ENCODE results near the gene ACSS2. TPM values are rescaled to one million over a fixed set of nuclear protein-coding genes. Genes with fewer than 3 reads are reported as not detected.

ACSS2 gene
- total RNA-seq, 1 donor from 2014 or later = 8.4 TPM

DNA sequence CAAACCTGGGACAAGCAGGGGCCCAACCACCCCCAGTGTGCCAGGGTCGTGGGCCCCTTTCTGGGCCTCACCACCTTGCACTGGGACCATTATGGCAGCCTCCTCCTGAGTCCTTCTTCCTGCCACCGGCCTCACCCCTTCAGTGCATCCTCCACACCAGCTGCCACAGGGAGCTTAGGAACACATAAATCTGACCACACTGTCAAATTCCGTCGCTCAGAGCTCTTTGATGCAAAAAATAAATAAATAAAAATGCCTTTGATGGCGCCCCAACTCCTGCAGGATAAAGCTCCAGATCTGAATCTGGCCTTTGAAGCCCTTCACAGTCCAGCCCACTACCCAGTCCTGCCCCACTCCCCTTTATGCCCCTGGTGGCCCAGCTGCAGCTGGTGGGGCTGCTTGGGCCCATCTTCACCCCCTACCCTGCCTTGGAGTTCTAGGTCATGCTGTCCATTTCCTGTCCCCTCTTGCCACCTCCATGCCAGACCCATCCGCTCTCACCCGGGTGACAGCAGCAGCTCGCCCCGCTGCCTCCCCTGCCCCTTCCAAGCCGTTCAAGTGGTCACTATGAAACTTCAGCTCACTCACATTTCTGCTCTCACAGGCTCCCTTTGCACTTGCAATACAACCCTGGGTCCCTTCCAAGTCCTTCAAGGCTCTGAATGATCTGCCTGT, 95.3 kb downstream of the ACSS2 start:
- no peaks in the 10 kb centered on the region for H3K36me3 Mint-ChIP-seq (ENCODE audit: low read depth)
- intact Hi-C loops (cut with micrococcal nuclease) = no loop called here
- no peak overlapping the region for H3K27ac Mint-ChIP-seq
- peaks cover 7% of the 10 kb centered on the region for H3K27me3 Mint-ChIP-seq
- ATAC-seq (ENCODE audit: low read depth) (no peak), DNase-seq (no peak)
- CTCF ChIA-PET = no interaction called here
- H3K4me3 Mint-ChIP-seq = no peak overlapping the region
- no peak for TF ChIP-seq CTCF (IDR thresholded peaks at IDR 0.05)
- POLR2A ChIA-PET = no interaction called here
- H3K9me3 Mint-ChIP-seq = no peaks in the 10 kb centered on the region
- no peaks in the 10 kb centered on the region for H3K4me1 Mint-ChIP-seq

DNA sequence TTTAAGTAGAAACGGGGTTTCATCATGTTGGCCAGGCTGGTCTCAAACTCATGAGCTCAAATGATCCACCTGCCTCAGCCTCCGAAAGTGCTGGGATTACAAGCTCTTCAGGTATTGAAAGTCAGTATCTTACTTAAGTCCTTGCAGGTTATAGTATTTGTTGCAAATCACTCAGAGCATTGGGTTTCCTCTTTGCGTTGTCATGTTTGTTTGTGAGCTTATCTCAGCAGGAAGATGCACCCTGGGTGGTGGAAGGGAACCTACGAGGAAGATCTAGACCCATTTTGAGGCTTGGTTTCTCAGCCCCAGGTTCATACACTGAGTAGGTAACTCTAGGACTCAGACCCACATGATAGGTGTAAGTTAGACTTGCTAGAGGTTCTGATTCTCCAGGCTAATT, 97.8 kb downstream of the ACSS2 start:
- intact Hi-C loops (cut with micrococcal nuclease) = no loop called here
- no peak for ATAC-seq (ENCODE audit: low read depth)
- ChIA-PET CTCF (no interaction called here), POLR2A (interaction anchor here (0.6 kb wide), 1 partner anchor 81 kb away, joined by 4 read pairs; no protein-coding TSS in a partner anchor)
- H3K9me3 Mint-ChIP-seq = no peaks in the 10 kb centered on the region
- no peaks in the 10 kb centered on the region for H3K4me1 Mint-ChIP-seq
- no peaks in the 10 kb centered on the region for H3K36me3 Mint-ChIP-seq (ENCODE audit: low read depth)
- TF ChIP-seq CTCF (IDR thresholded peaks at IDR 0.05) = no peak
- no peak for DNase-seq
- H3K27ac Mint-ChIP-seq = no peak overlapping the region
- H3K4me3 Mint-ChIP-seq = no peak overlapping the region
- H3K27me3 Mint-ChIP-seq = peaks cover 12% of the 10 kb centered on the region

DNA sequence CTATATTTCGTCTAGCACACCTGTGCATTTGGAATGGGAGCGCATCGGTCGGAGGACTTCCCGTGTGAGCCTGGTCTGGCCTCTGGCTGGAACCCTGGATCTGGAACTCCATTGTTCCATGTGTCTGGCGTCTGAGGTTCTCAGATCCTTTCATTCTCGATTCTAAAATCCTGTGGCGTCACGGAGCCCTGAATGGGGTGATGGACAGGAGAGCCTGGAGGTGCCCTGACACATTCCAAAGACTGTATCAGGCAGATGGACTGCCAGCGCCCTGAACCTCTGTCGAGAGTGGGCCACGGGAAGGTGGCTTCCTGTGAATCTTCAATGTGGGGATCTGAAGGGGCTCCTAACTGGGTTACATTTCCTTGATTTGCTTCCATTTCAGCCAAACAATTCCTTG, 99.9 kb downstream of the ACSS2 start:
- Mint-ChIP-seq H3K36me3 (ENCODE audit: low read depth) (no peaks in the 10 kb centered on the region), H3K27ac (no peak overlapping the region), H3K27me3 (peaks cover 16% of the 10 kb centered on the region), H3K4me1 (no peaks in the 10 kb centered on the region), H3K9me3 (no peaks in the 10 kb centered on the region), H3K4me3 (no peak overlapping the region)
- ChIA-PET POLR2A (no interaction called here), CTCF (no interaction called here)
- TF ChIP-seq CTCF (IDR thresholded peaks at IDR 0.05) = no peak
- no peak for ATAC-seq (ENCODE audit: low read depth)
- intact Hi-C loops (cut with micrococcal nuclease) = no loop called here
- DNase-seq = no peak

Other genes starting within 250 kb of the ACSS2 start
- gene PIGU, start 199.5 kb upstream of the ACSS2 start, total RNA-seq = 14.7 and 15.3 TPM in 2 replicates
- gene TP53INP2, start 172.3 kb upstream of the ACSS2 start, total RNA-seq = 4.0 and 4.2 TPM in 2 replicates
- gene NCOA6, start 51.0 kb upstream of the ACSS2 start, total RNA-seq = 23.7 and 24.0 TPM in 2 replicates
- 17.6 and 20.6 TPM in 2 replicates for gene GGT7, start 3.8 kb upstream of the ACSS2 start, total RNA-seq
- 26.1 and 27.5 TPM in 2 replicates for gene GSS, start 79.2 kb downstream of the ACSS2 start, total RNA-seq
- gene MYH7B, start 79.3 kb downstream of the ACSS2 start, total RNA-seq = 0.20 and 0.35 TPM in 2 replicates
- gene TRPC4AP, start 216.2 kb downstream of the ACSS2 start, total RNA-seq = 58.3 and 60.2 TPM in 2 replicates